Measurements from ENCODE around the gene CCDC138. TPM values are rescaled to one million over a fixed set of nuclear protein-coding genes. Genes with fewer than 3 reads are reported as not detected.
A peak's percentile ranks its signal among the peaks of the same experiment; 100 is the strongest.
"Not testable (repeated sequence)": the region's sequence is repeated elsewhere in the genome, so short reads cannot be mapped to it uniquely, and the experiment has no call there.

Gene CCDC138, protein sequence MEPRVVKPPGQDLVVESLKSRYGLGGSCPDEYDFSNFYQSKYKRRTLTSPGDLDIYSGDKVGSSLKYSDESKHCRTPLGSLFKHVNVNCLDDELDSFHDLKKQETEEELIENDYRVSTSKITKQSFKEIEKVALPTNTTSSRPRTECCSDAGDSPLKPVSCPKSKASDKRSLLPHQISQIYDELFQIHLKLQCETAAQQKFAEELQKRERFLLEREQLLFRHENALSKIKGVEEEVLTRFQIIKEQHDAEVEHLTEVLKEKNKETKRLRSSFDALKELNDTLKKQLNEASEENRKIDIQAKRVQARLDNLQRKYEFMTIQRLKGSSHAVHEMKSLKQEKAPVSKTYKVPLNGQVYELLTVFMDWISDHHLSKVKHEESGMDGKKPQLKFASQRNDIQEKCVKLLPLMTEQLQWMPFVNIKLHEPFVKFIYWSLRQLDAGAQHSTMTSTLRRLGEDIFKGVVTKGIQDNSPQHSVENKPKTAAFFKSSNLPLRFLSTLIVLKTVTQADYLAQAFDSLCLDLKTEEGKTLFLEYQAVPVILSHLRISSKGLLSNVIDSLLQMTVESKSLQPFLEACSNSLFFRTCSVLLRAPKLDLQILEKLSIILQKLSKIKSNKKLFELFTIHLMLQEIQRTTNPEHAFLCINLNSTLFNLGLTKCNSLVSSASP
- polyA plus RNA-seq, result 1 to 10 TPM; 2.5 to 2.8 TPM

DNA sequence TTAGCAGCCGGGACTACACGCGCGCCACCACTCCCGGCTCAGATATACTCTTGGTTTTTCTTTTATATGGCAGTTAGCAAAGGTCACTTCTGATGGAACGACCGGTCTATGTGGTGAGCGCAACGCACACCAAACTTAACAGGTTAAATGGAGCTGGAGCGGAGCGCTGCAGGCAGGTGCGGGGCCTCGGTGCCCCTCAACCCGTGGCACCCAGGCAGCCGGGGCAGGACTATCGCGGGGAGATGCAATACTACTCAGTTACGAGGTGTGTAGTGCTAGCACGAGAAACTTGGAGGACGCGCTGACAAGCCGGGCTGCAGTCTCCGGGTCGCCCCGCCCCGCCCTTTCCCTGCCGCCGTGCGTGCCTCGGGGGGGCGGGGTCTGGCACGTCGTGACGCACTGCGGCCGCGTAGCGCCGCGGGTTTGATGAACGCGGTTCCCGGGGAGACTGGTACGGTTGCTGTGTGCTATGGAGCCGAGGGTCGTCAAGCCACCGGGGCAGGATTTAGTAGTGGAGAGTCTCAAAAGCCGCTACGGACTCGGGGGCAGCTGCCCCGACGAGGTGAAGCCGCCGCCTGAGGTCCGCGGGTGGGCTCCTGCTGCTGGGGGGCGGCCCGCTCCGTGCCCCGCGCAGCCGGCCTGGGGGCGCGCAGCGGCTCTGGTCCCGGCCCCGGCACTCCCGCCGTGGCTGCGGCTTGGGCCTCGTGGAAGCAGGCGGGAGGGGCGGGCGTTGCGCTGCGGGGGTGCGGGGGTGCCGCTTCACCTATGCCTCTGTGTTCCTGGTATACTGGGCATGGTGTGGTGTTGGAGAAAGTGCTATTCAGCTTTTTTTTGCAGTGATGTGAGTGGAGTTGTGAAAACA lies at the start of gene CCDC138:
TSS of gene CCDC138 (plus strand) at position 418 of the 862 bp plus-strand sequence. CDS start at position 470, 52 bp downstream.
- H3K9me3 ChIP-seq (ENCODE audit: control insufficient read depth in 2 of 2, insufficient read depth in 1 of 2, low read depth in 1 of 2, low read length in 1 of 2), result no peaks in the 10 kb centered on the region
- H3K36me3 ChIP-seq (ENCODE audit: control insufficient read depth in 2 of 2, insufficient read depth in 2 of 2, low read length in 1 of 2), result peaks cover 0 to 3% of the 10 kb centered on the region in 2 donors
- peak within 1 kb of the TSS; percentile 80 to 87 for H3K27ac ChIP-seq (ENCODE audit: low read depth in 2 of 2, low read length in 1 of 2)
- peak within 1 kb of the TSS; percentile 79 to 95 for H3K4me3 ChIP-seq (ENCODE audit: low read depth in 1 of 2, low read length in 2 of 2)
- H3K27me3 ChIP-seq (ENCODE audit: control insufficient read depth in 1 of 2, insufficient read depth in 2 of 2, low read length in 2 of 2), result no peaks in the 10 kb centered on the region
- H3K4me1 ChIP-seq (ENCODE audit: control insufficient read depth in 2 of 2, insufficient read depth in 2 of 2, low read length in 1 of 2), result no peaks in the 10 kb centered on the region
- WGBS, 2 donors, result 0% methylated on average over 72 to 78 of the region's 78 CpGs

DNA sequence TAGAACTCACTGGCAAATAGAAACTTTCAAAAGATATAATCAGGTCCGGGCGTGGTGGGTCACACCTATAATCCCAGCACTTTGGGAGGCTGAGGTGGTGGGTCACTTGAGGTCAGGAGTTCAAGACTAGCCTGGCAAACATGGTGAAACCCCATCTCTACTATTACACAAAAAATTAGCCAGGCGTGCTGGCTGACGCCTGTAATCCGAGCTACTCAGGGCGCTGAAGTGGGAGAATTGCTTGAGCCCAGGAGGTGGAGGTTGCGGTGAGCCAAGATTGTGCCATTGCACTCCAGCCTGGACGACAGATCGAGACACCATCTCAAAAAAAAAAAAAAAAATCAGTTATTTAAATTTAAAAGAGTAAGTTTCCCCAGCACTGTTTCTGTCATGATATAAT lies 28.6 kb upstream of the CCDC138 start:
- H3K27me3 ChIP-seq (ENCODE audit: control insufficient read depth in 1 of 2, insufficient read depth in 2 of 2, low read length in 2 of 2); H3K4me1 ChIP-seq (ENCODE audit: control insufficient read depth in 2 of 2, insufficient read depth in 2 of 2, low read length in 1 of 2); H3K27ac ChIP-seq (ENCODE audit: low read depth in 2 of 2, low read length in 1 of 2); H3K4me3 ChIP-seq (ENCODE audit: low read depth in 1 of 2, low read length in 2 of 2); H3K9me3 ChIP-seq (ENCODE audit: control insufficient read depth in 2 of 2, insufficient read depth in 1 of 2, low read depth in 1 of 2, low read length in 1 of 2); H3K36me3 ChIP-seq (ENCODE audit: control insufficient read depth in 2 of 2, insufficient read depth in 2 of 2, low read length in 1 of 2): not testable (repeated sequence)
- 96 to 99% methylated on average over 9 of the region's 9 CpGs for WGBS, 2 donors

DNA sequence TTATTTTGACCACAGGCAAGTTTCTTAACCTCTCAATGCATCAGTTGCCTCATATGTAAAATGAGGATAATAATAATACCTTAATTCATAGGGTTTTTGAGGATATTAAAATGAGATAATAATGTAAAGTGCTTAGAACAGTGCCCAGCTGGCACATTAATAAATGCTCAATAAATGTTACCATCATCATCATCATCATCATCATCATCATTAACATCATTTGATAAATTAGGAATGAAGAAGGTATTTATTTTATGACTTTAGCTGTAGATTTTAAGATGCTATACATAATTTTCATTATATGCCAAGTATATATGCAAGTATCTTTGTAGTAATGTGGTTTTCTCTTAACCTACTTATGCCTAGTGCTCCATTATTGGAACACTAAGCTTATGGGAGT lies 24.0 kb upstream of the CCDC138 start:
- H3K4me1 ChIP-seq (ENCODE audit: control insufficient read depth in 2 of 2, insufficient read depth in 2 of 2, low read length in 1 of 2); H3K4me3 ChIP-seq (ENCODE audit: low read depth in 1 of 2, low read length in 2 of 2); H3K9me3 ChIP-seq (ENCODE audit: control insufficient read depth in 2 of 2, insufficient read depth in 1 of 2, low read depth in 1 of 2, low read length in 1 of 2); H3K27me3 ChIP-seq (ENCODE audit: control insufficient read depth in 1 of 2, insufficient read depth in 2 of 2, low read length in 2 of 2); H3K27ac ChIP-seq (ENCODE audit: low read depth in 2 of 2, low read length in 1 of 2): not testable (repeated sequence)
- peaks cover 5 to 15% of the 10 kb centered on the region in 2 donors for H3K36me3 ChIP-seq (ENCODE audit: control insufficient read depth in 2 of 2, insufficient read depth in 2 of 2, low read length in 1 of 2)

DNA sequence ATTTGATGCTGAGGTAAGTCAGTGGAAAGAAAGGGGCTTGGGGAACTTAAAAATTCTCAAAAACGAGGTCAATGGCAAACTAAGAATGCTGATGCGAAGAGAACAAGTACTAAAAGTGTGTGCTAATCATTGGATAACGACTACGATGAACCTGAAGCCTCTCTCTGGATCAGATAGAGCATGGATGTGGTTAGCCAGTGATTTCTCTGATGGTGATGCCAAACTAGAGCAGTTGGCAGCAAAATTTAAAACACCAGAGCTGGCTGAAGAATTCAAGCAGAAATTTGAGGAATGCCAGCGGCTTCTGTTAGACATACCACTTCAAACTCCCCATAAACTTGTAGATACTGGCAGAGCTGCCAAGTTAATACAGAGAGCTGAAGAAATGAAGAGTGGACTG lies 19.9 kb upstream of the CCDC138 start:
- H3K9me3 ChIP-seq (ENCODE audit: control insufficient read depth in 2 of 2, insufficient read depth in 1 of 2, low read depth in 1 of 2, low read length in 1 of 2); H3K4me1 ChIP-seq (ENCODE audit: control insufficient read depth in 2 of 2, insufficient read depth in 2 of 2, low read length in 1 of 2); H3K4me3 ChIP-seq (ENCODE audit: low read depth in 1 of 2, low read length in 2 of 2); H3K27me3 ChIP-seq (ENCODE audit: control insufficient read depth in 1 of 2, insufficient read depth in 2 of 2, low read length in 2 of 2); H3K27ac ChIP-seq (ENCODE audit: low read depth in 2 of 2, low read length in 1 of 2): not testable (repeated sequence)
- 94% methylated on average over 4 to 5 of the region's 5 CpGs for WGBS, 2 donors
- peaks cover 5 to 15% of the 10 kb centered on the region in 2 donors for H3K36me3 ChIP-seq (ENCODE audit: control insufficient read depth in 2 of 2, insufficient read depth in 2 of 2, low read length in 1 of 2)

GRCh38 chr2:108767859-108768258 lies 18.7 kb upstream of the CCDC138 start:
- H3K36me3 ChIP-seq (ENCODE audit: control insufficient read depth in 2 of 2, insufficient read depth in 2 of 2, low read length in 1 of 2), result peaks cover 7 to 15% of the 10 kb centered on the region in 2 donors
- not testable (repeated sequence) for H3K9me3 ChIP-seq (ENCODE audit: control insufficient read depth in 2 of 2, insufficient read depth in 1 of 2, low read depth in 1 of 2, low read length in 1 of 2); H3K4me1 ChIP-seq (ENCODE audit: control insufficient read depth in 2 of 2, insufficient read depth in 2 of 2, low read length in 1 of 2); H3K27ac ChIP-seq (ENCODE audit: low read depth in 2 of 2, low read length in 1 of 2); H3K27me3 ChIP-seq (ENCODE audit: control insufficient read depth in 1 of 2, insufficient read depth in 2 of 2, low read length in 2 of 2); H3K4me3 ChIP-seq (ENCODE audit: low read depth in 1 of 2, low read length in 2 of 2)
- WGBS, 2 donors, result 87 to 88% methylated on average over 1 of the region's 2 CpGs

DNA sequence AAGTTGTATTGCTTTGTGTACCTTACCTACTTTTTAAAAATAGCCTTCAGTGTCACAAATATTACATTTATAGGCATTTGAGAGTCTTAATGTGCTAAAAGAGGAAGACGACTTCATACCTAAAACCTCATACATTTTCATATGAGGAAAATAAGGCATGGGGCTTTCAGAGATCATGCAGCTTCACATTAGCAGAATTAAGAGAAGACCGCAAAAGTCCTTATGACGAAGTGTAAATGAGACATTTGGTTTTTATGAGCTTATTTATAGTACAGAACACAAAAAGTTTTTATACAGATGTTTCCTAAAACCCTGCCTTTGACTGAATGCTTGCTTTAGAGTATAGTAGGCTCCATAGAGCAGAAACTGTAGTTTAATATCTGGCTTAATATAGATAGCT lies 10.1 kb upstream of the CCDC138 start:
- H3K9me3 ChIP-seq (ENCODE audit: control insufficient read depth in 2 of 2, insufficient read depth in 1 of 2, low read depth in 1 of 2, low read length in 1 of 2), result no peaks in the 10 kb centered on the region
- H3K27ac ChIP-seq (ENCODE audit: low read depth in 2 of 2, low read length in 1 of 2), result no peak overlapping the region
- no peaks in the 10 kb centered on the region for H3K27me3 ChIP-seq (ENCODE audit: control insufficient read depth in 1 of 2, insufficient read depth in 2 of 2, low read length in 2 of 2)
- H3K36me3 ChIP-seq (ENCODE audit: control insufficient read depth in 2 of 2, insufficient read depth in 2 of 2, low read length in 1 of 2), result peaks cover 10 to 13% of the 10 kb centered on the region in 2 donors
- peaks cover 0 to 3% of the 10 kb centered on the region in 2 donors for H3K4me1 ChIP-seq (ENCODE audit: control insufficient read depth in 2 of 2, insufficient read depth in 2 of 2, low read length in 1 of 2)
- 93 to 94% methylated on average over 3 of the region's 3 CpGs for WGBS, 2 donors
- no peak overlapping the region for H3K4me3 ChIP-seq (ENCODE audit: low read depth in 1 of 2, low read length in 2 of 2)

GRCh38 chr2:108778857-108779256 lies 7.7 kb upstream of the CCDC138 start:
- Histone ChIP-seq H3K4me3 (ENCODE audit: low read depth in 1 of 2, low read length in 2 of 2) (no peak overlapping the region), H3K36me3 (ENCODE audit: control insufficient read depth in 2 of 2, insufficient read depth in 2 of 2, low read length in 1 of 2) (peaks cover 11% of the 10 kb centered on the region in 2 donors), H3K4me1 (ENCODE audit: control insufficient read depth in 2 of 2, insufficient read depth in 2 of 2, low read length in 1 of 2) (peaks cover 0 to 3% of the 10 kb centered on the region in 2 donors), H3K27ac (ENCODE audit: low read depth in 2 of 2, low read length in 1 of 2) (no peak overlapping the region), H3K9me3 (ENCODE audit: control insufficient read depth in 2 of 2, insufficient read depth in 1 of 2, low read depth in 1 of 2, low read length in 1 of 2) (no peaks in the 10 kb centered on the region), H3K27me3 (ENCODE audit: control insufficient read depth in 1 of 2, insufficient read depth in 2 of 2, low read length in 2 of 2) (no peaks in the 10 kb centered on the region)
- WGBS, 2 donors, result 75 to 92% methylated on average over 2 of the region's 2 CpGs

DNA sequence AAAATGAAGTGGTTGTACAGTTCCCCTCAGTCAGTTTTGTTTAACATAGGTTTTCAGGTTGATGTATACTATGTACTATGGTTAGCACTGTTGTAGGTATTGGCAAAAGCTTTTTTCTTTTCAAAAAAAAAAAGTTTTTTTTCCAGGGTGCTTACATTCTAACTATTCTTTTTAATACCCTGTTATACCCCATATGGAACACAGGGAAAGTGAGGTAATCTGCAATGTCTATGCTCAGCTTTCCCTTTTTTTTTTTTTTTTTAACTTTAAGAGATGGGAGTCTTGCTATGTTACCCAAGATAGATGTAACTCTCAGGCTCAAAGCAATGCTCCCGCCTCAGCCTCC lies 590 bp upstream of the CCDC138 start:
- Histone ChIP-seq H3K27me3 (ENCODE audit: control insufficient read depth in 1 of 2, insufficient read depth in 2 of 2, low read length in 2 of 2) (no peaks in the 10 kb centered on the region), H3K4me3 (ENCODE audit: low read depth in 1 of 2, low read length in 2 of 2) (peak overlapping the region; percentile 79 to 95)
- WGBS, 2 donors, result 3 to 5% methylated on average over 1 of the region's 1 CpG

DNA sequence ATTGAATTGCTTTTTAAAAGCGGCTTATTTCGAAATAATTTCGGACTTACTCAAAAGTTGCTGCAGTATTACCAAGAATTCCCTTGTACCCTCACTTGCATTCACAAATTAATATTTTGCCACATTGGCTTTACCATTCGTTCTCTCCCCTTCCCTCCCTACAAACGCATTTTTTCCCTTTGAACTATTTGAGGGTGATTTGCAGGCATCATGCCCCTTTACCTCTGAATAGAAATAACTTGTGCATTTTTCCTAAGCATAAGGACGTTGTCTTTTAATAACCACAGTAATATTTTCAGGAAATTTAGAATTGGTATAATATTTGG lies 608 bp downstream of the CCDC138 start:
- H3K36me3 ChIP-seq (ENCODE audit: control insufficient read depth in 2 of 2, insufficient read depth in 2 of 2, low read length in 1 of 2), result peaks cover 0 to 3% of the 10 kb centered on the region in 2 donors
- H3K27ac ChIP-seq (ENCODE audit: low read depth in 2 of 2, low read length in 1 of 2), result no peak overlapping the region
- WGBS, 2 donors, result 1 to 3% methylated on average over 6 of the region's 6 CpGs
- H3K9me3 ChIP-seq (ENCODE audit: control insufficient read depth in 2 of 2, insufficient read depth in 1 of 2, low read depth in 1 of 2, low read length in 1 of 2), result no peaks in the 10 kb centered on the region
- no peaks in the 10 kb centered on the region for H3K27me3 ChIP-seq (ENCODE audit: control insufficient read depth in 1 of 2, insufficient read depth in 2 of 2, low read length in 2 of 2)
- peak overlapping the region; percentile 79 to 95 for H3K4me3 ChIP-seq (ENCODE audit: low read depth in 1 of 2, low read length in 2 of 2)
- H3K4me1 ChIP-seq (ENCODE audit: control insufficient read depth in 2 of 2, insufficient read depth in 2 of 2, low read length in 1 of 2), result no peaks in the 10 kb centered on the region

More for the DNA sequence above, 590 bp upstream of the CCDC138 start:
- peak overlapping the region; percentile 52 to 87 for H3K27ac ChIP-seq (ENCODE audit: low read depth in 2 of 2, low read length in 1 of 2)
- no peaks in the 10 kb centered on the region for H3K9me3 ChIP-seq (ENCODE audit: control insufficient read depth in 2 of 2, insufficient read depth in 1 of 2, low read depth in 1 of 2, low read length in 1 of 2)
- H3K4me1 ChIP-seq (ENCODE audit: control insufficient read depth in 2 of 2, insufficient read depth in 2 of 2, low read length in 1 of 2), result no peaks in the 10 kb centered on the region
- H3K36me3 ChIP-seq (ENCODE audit: control insufficient read depth in 2 of 2, insufficient read depth in 2 of 2, low read length in 1 of 2), result peaks cover 0 to 3% of the 10 kb centered on the region in 2 donors
